Non-pigmented ciliary epithelial cell (primary cell): ENCODE results near the gene POPDC2.
A peak's percentile ranks its signal among the peaks of the same experiment; 100 is the strongest.

Experiments used
- DNase-seq: peaks from one replicate; pipeline ENCODE4 v3.0.0-alpha.2; 2010; ENCODE audit warnings: low read depth

The POPDC2 gene

GRCh38 chr3:119669906-119670570, 9.6 kb upstream of the POPDC2 start:
- no peak for DNase-seq

DNA sequence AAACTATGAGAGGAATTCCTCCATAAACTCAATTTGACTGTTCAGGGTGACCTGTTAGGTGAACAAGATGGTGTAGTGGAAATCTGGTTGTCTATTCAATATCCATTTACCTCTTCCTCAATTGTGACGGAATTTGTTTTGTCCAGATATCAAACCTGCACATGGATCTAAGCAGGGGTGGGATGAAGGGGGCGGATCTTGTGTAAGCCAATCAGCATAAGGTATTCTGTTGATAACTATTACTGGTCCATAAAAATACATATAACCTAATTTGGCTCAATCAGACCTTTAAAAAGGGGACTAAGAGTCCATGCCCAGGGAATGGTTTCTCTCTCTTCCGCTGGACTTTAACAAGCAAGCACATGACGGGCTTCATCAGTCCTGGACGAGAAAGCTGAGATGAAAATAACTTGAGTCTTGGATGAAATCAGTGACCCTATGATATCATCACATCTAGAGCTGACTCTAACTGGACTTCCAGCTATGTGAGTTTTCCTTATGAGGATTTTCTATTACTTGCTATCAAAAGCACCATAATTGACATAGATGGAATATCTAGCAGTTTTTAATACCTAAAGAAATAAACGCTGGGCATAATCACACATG, 5.7 kb upstream of the POPDC2 start:
- no peak for DNase-seq

- no peak for DNase-seq
Observed at GRCh38 chr3:119664850-119665379, 4.5 kb upstream of the POPDC2 start.

- no peak for DNase-seq
Observed at GRCh38 chr3:119664370-119664769, 4.0 kb upstream of the POPDC2 start.

DNA sequence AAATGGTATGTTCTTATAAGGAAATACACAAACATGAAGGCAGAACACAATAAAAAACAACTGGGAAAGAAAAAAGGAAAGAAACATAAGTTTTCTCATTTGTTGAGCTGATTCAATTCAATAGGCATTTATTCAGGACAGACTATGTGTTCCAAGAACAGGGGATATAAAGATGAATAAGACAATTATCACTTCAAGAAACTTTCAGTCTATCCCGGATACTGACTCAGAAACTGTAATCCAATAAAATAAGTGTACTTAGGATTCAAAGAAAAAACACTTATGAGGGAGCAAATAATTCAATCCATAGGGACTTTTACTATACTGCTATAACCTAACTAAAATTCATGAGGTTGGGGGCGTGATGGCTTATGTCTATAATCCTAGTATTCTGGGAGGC, 3.5 kb upstream of the POPDC2 start:
- no peak for DNase-seq

DNA sequence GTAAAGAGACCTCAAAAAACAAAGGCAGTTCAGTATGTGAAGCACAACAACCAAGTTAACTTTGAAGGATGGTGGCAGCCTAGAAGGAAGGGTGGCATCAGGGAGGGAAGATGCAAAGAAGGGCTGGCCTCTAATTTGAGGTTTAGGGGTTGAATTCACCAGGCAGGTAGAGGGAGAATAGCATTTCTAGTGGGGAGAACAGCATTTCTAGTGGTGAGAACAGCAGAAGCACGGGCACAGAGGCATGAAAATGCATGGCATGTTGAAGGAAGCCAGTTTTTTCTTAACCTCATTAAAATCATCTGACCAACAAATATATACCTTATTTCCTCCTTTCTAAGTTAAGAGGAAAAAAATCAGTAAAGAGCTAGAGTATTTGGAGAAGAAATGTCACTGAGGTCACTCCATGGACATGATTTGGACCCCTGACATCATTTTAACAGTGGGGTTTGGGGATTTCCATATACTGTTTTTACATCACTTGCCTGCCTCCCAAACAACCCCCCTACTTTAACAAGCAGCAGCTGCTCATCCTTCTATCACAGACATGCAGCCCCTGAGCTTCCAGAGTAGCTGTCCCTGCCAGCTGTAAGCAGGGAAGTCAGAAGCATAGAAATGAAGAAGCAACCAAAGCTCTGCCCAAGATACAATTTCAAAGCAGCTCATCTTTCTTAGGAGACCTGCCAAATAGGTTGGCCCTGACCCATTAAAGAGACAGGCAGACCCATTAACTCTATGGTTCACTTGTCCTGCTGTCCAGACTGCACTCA, 2.4 kb upstream of the POPDC2 start:
- no peak for DNase-seq

DNA sequence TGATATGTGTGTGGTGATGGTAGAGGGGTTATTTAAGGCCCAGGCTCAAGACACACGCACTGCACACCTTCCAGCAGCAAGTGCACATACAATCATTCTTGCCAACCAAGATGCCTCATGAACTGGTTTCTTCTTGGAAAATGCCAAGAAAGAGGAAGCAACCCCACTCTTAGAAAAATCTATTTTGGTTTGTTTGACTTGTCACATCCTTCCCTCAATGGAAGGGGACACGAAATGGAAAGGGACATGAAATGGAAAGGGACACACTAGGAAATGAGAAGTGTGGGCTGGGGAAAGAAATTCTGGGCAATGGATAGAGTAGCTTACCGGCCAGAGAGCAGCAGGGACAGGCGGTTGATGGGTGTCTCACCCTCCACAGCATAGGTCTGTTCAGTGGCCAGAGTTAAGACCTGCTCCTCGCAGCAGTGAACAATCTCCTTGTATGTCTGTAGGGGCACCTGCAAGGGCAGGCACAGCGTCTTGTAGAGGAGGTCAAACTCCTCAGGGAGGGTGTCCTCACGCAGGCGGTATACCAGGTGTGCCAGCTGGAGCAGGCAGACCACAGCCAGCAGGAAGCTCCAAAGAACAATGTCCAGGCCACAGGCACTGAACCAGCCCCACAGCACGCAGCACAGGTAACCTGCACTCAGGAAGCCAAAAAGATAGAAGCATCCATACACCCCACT, 640 bp downstream of the POPDC2 start:
- no peak for DNase-seq

DNA sequence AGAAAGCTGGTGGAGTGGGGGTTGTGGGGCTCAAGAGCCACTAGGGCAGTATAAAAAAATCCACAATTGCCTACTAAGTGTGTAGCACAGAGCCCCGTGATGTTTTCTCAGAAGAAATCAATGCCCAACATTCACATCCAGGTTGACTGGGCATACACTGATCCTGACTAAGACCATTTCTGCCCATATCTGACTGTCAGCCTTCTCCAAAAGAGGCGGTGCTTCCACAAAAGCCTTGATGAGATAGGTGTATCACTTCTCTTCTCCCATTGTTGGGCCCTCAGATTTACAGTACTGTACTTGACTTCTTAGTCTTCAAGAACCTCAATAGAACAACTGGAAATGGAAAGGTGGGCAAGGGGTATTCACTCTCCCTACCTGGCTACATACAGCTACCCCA, 1.4 kb downstream of the POPDC2 start:
- no peak for DNase-seq

DNA sequence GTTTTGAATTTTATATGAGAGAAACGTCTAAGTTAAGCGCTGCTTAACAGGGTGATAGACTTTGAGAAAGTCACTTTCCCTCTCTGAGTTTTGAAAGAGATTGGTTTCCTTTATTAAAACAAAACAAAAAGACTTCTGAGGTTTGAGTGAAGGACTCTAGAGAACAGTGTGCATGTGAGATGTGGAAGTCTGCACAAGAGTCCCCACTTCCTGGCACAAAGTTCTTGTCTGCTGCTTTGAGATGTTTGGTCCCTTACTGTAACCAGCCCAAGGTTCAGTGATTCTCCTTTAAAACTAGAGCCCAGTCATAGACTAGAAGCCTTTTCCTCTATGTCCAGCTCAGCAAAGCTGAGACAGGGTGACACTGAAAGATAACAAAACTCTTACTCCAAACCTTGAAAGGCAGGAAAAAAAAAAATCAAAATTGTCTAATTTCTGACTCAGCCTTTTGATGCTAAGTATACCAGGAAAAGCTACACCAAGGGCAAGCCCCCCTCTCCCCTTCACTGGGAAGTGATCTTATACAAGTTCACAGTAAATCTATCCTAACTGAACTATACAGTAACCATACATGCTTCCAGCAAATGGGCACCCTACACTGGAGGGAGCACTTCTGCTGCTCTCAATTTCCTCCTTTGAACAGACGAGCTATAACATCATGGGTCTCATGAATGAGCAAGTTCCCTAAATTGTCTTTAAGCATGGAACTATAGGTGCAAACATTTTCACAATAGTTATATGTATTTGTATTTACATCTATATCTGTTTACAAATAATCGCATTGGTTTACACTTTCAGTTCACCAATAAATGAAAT, 2.3 kb downstream of the POPDC2 start:
- DNase-seq: no peak

DNA sequence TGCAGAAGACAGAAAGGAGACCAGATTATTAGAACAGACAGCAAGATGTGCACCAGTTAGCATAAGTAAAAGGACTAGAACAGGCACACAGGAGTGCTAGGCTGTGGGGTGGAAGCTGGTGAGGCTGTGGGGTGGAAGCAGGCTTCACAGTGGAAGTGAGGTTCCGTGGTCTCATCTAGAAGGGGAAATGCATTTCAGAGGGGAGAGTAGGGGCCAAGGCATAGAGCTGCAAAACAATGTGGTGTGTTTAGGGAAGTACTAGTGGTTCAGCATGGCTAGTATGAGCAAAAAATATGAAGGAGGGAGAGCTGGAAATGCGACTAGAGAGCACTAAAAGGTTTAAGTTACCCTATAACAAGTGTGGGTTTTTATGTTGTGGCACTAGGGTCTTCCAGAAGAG, 6.5 kb downstream of the POPDC2 start:
- DNase-seq: no peak

DNA sequence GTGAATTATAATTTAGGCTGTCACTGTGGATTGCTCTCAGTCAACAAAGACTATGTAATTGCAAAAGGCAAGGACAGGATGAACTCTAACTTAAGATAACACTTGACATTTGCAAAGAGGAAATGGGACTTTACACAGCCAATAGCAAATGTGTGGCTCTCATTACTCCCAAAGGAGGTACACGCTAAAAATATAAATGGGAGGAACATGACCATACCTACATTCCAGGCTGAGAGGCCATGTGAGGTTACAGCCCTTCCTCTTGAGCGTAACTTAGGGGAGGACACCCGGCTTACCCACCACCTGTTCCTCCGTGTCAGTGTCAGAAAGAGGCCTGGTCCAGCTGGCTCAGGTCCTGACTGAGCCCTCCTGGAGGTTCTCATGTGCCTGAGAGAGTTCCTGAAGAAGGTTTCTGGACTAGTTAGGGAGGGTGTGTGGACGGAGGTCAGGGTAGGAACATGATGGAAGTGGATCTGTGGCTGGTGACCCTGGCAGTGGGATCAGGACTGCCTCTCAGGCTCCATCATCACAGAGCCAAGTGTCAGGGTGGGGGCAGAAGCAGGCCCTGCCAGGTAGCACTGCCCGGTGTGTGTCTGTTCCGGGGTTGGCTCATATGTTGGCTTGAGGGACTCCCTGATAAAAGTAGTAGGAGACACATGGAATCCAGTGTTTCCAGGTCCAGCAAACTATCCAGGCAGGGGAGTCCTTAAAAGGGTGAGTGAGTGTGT, 7.9 kb downstream of the POPDC2 start:
- DNase-seq: no peak

DNA sequence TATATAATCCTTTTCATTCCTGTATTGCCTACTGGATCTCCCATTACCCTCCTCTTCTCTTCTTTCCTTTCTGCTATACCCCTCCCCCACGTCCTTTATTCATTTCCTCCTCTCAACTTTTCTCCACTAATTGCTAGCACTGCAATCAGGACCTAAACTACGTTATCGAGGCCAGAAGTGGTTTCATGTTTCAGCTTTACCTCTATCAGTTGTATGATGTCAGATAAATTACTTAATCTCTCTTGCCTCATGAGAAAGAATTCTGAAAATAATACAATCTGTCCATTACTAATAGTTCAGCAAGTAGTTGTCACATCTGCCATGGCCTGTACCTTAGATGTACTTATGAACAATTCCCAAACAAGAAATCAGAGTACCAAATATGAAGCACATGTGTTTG, 10.6 kb downstream of the POPDC2 start:
- DNase-seq: no peak

- DNase-seq: no peak
Observed at GRCh38 chr3:119647843-119648575, 12.4 kb downstream of the POPDC2 start.

GRCh38 chr3:119647171-119647570, 13.2 kb downstream of the POPDC2 start:
- DNase-seq: no peak

DNA sequence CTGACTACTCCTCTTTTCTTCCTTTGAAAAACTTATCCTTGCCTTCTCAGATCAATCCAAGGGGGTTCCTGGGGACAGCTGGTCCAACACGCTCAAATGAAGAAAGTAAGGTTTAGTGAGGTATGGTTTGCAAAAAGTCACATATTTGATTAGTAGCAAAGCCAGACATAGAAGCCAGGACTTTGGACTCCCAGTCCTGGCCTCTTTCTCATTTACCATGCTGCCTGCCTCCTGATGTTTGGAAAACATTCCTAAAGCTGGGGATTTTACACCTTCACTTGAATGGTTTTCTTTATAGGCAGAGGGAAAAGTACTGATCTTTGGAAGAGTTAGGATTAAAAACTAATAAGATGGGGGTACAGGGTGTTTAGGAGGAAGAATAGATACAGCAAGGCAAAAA, 14.6 kb downstream of the POPDC2 start:
- DNase-seq: no peak

- no peak for DNase-seq
Observed at GRCh38 chr3:119644481-119644880, 15.9 kb downstream of the POPDC2 start.

DNA sequence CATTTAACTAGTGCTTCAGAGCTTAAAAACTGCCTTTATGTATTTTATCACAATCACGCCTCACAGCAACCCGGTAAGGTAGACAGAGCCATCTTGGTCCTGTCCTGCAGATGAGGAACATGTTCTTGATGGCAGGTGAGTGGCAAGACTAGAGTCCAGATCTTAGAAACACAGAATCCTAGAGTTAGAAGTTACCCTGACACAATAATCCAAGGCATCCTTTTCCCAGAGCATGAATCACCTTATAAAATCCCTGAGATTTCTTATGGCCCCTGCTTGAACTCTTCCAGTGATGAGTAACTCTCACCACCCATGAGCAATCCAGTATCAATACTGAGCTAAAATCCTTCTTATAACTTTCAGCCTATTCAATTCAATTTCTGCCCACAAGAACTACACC, 16.9 kb downstream of the POPDC2 start:
- DNase-seq: peak; percentile 68

- DNase-seq: no peak
Observed at GRCh38 chr3:119642746-119643473, 17.5 kb downstream of the POPDC2 start.

DNA sequence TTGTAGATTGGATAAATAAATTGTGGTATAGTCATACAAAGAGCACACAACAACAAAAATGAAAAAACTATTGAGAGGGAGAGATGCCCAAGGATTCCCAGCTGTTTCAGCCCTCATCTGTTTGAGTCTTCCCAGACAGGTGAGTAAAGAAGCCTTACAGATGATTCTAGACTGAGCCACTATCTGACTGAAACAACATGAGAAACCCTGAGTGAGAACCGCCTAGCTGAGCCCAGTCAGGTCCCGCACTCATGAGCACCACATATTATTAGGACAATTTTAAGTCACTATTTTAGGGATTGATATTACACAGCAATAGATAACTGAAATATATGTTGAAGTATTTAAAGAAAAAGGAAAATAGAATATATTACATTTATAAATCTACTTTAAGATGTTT, 19.0 kb downstream of the POPDC2 start:
- DNase-seq: no peak
